CD14-positive monocyte (primary cell): ENCODE data around the gene IQSEC3. TPM values are rescaled to one million over a fixed set of nuclear protein-coding genes. Genes with fewer than 3 reads are reported as not detected.
A peak's percentile ranks its signal among the peaks of the same experiment; 100 is the strongest.

Experiments used
- DNase-seq, 3 donors: peaks; one replicate each; pipeline ENCODE4 v3.0.0-alpha.2; 2011 to 2022
- H2AFZ ChIP-seq: 2 replicates; pipeline ENCODE4 v1.6.0; 2012; ENCODE audit warnings: mild to moderate bottlenecking, low read depth, low read length, inconsistent platforms; ENCODE audit not compliant: insufficient read depth, poor library complexity, severe bottlenecking
- H3K27ac ChIP-seq, 2 donors: 1 replicate in 1 of 2; 2 replicates in 1 of 2; pipeline ENCODE4 v1.5.1; 2012 to 2013; ENCODE audit warnings: low read length in 2 of 2, control low read depth in 1 of 2, inconsistent platforms in 1 of 2, low read depth in 1 of 2, mild to moderate bottlenecking in 1 of 2
- H3K27me3 ChIP-seq, 2 donors: one replicate each; pipeline versions ENCODE4 v1.6.0 to v1.6.1; 2011 to 2013; ENCODE audit warnings: low read length in 2 of 2; ENCODE audit not compliant: control insufficient read depth in 2 of 2, insufficient read depth in 2 of 2
- H3K36me3 ChIP-seq, 2 donors: replicated peaks in 1 of 2; 1 replicate in 1 of 2; 2 replicates in 1 of 2; pipeline versions ENCODE4 v1.5.1 to v1.6.1; 2012 to 2013; ENCODE audit warnings: low read length in 2 of 2, control low read depth in 1 of 2, inconsistent platforms in 1 of 2, mild to moderate bottlenecking in 1 of 2; ENCODE audit not compliant: insufficient read depth in 2 of 2, control insufficient read depth in 1 of 2
- H3K4me1 ChIP-seq, 2 donors: 1 replicate in 1 of 2; 2 replicates in 1 of 2; pipeline versions ENCODE4 v1.5.1 to v1.6.1; 2012 to 2013; ENCODE audit warnings: low read length in 2 of 2, control low read depth in 1 of 2, inconsistent platforms in 1 of 2, mild to moderate bottlenecking in 1 of 2, moderate library complexity in 1 of 2; ENCODE audit not compliant: insufficient read depth in 2 of 2, control insufficient read depth in 1 of 2
- H3K4me2 ChIP-seq: replicated peaks from 2 replicates; pipeline ENCODE3; 2012; ENCODE audit warnings: low read length, moderate library complexity, mild to moderate bottlenecking; ENCODE audit not compliant: poor library complexity, severe bottlenecking; ENCODE audit errors: extremely low read depth
- H3K4me3 ChIP-seq, 3 experiments: fragments of 200-600 bp in 1 of 3; sonication (generic) in 1 of 3; replicated peaks in 1 of 3; 1 replicate in 2 of 3; 2 replicates in 1 of 3; pipeline ENCODE4 v1.5.1; 2011 to 2013; ENCODE audit warnings: low read length in 3 of 3, mild to moderate bottlenecking in 3 of 3, control low read depth in 2 of 3, low read depth in 2 of 3, inconsistent platforms in 1 of 3, moderate library complexity in 1 of 3
- H3K79me2 ChIP-seq: 2 replicates; pipeline ENCODE4 v1.6.0; 2012; ENCODE audit warnings: mild to moderate bottlenecking, control low read depth, inconsistent platforms, low read length, moderate library complexity; ENCODE audit not compliant: insufficient read depth
- H3K9ac ChIP-seq: 2 replicates; pipeline ENCODE4 v1.6.0; 2017; ENCODE audit warnings: low read length, mild to moderate bottlenecking; ENCODE audit not compliant: insufficient read depth, poor library complexity, severe bottlenecking
- H3K9me3 ChIP-seq, 2 donors: replicated peaks in 1 of 2; 1 replicate in 1 of 2; 2 replicates in 1 of 2; pipeline versions ENCODE4 v1.5.1 to v1.6.1; 2012 to 2013; ENCODE audit warnings: low read length in 2 of 2, control low read depth in 1 of 2; ENCODE audit not compliant: control insufficient read depth in 1 of 2, insufficient read depth in 1 of 2
- H4K20me1 ChIP-seq: 2 replicates; pipeline ENCODE4 v1.6.0; 2012; ENCODE audit warnings: mild to moderate bottlenecking, low read length, control low read depth, moderate library complexity; ENCODE audit not compliant: insufficient read depth
- H3K27ac Mint-ChIP-seq, 7 donors: one replicate each; pipeline ENCODE4 v1.8.0; 2020; ENCODE audit warnings: mild to moderate bottlenecking in 7 of 7, mixed read lengths in 7 of 7, moderate library complexity in 6 of 7, inconsistent platforms in 2 of 7
- H3K27me3 Mint-ChIP-seq, 3 donors: one replicate each; pipeline ENCODE4 v1.8.0; 2021 to 2022; ENCODE audit warnings: low read depth in 3 of 3, mild to moderate bottlenecking in 3 of 3, mixed read lengths in 3 of 3, moderate library complexity in 3 of 3, inconsistent platforms in 1 of 3
- H3K36me3 Mint-ChIP-seq, 2 donors: one replicate each; pipeline ENCODE4 v1.8.0; 2020; ENCODE audit warnings: mixed read lengths in 2 of 2, inconsistent platforms in 1 of 2, mild to moderate bottlenecking in 1 of 2
- H3K4me1 Mint-ChIP-seq: one replicate; pipeline ENCODE4 v1.8.0; 2020; ENCODE audit warnings: mild to moderate bottlenecking, mixed read lengths
- H3K4me3 Mint-ChIP-seq, 2 donors: one replicate each; pipeline ENCODE4 v1.8.0; 2020; ENCODE audit warnings: mild to moderate bottlenecking in 2 of 2, mixed read lengths in 2 of 2, moderate library complexity in 1 of 2
- H3K9me3 Mint-ChIP-seq, 7 donors: one replicate each; pipeline ENCODE4 v1.8.0; 2020 to 2022; ENCODE audit warnings: mixed read lengths in 7 of 7, mild to moderate bottlenecking in 6 of 7, moderate library complexity in 6 of 7, inconsistent platforms in 2 of 7
- CTCF ChIP-seq: fragments of 200-600 bp; IDR thresholded peaks from one replicate; pipeline ENCODE4 v1.8.0; 2022; ENCODE audit warnings: antibody characterized with exemption, mild to moderate bottlenecking
- WGBS: methylation state at CpG from one replicate; pipeline ENCODE4 v1.1.5; 2013; ENCODE audit warnings: missing lambda C conversion rate; ENCODE audit not compliant: insufficient coverage; 5-methylcytosine and 5-hydroxymethylcytosine counted together
- intact Hi-C, 2 donors: fragments of 100-400 bp; cut with micrococcal nuclease; formaldehyde crosslinking; loops; one replicate each; pipeline versions ENCODE4 v1.15.0 to v1.15.1; 2023
- polyA plus RNA-seq, 3 donors: library from polyadenylated mRNA; depleted of rRNA in 1 of 3; unstranded in 2 of 3; stranded (reverse) in 1 of 3; fragments of 300-500 nt in 2 of 3; fragments of >200 nt in 1 of 3; fragmentation: Illumina TruSeq in 2 of 3; gene quantifications; 1 replicate in 2 of 3; 2 replicates in 1 of 3; pipeline ENCODE4 v1.2.3, GENCODE V29; 2012 to 2021

IQSEC3 gene
- polyA plus RNA-seq, 3 donors: not detected

GRCh38 chr12:53735-54730 is 12.5 kb upstream of the IQSEC3 start:
- 58% methylated on average over 2 of the region's 4 CpGs for WGBS
- H3K4me3 ChIP-seq: no peak overlapping the region
- Mint-ChIP-seq H3K4me3 (peak overlapping the region in 1 of 2 donors; percentile 2), H3K36me3 (no peaks in the 10 kb centered on the region), H3K4me1 (peaks cover 4% of the 10 kb centered on the region), H3K27ac (no peak overlapping the region), H3K27me3 (peaks cover 18 to 55% (median 37%) of the 10 kb centered on the region in 3 donors), H3K9me3 (peaks cover 0 to 13% (median 0%) of the 10 kb centered on the region in 7 donors)
- H3K27ac ChIP-seq: no peak overlapping the region
- H3K79me2 ChIP-seq: no peaks in the 10 kb centered on the region
- H3K4me1 ChIP-seq: no peaks in the 10 kb centered on the region
- H3K9me3 ChIP-seq: no peaks in the 10 kb centered on the region
- no peak overlapping the region for H3K4me2 ChIP-seq
- H3K9ac ChIP-seq: no peak overlapping the region
- no peaks in the 10 kb centered on the region for H3K36me3 ChIP-seq
- no peak for TF ChIP-seq CTCF
- no peak for DNase-seq
- peaks cover 7 to 30% of the 10 kb centered on the region in 2 donors for H3K27me3 ChIP-seq
- no peaks in the 10 kb centered on the region for H4K20me1 ChIP-seq
- intact Hi-C loops: no loop called here
- H2AFZ ChIP-seq: peak overlapping the region; percentile 2

GRCh38 chr12:54750-55535 is 11.6 kb upstream of the IQSEC3 start:
- Histone ChIP-seq H4K20me1 (no peaks in the 10 kb centered on the region), H3K36me3 (no peaks in the 10 kb centered on the region), H3K27me3 (peaks cover 7 to 31% of the 10 kb centered on the region in 2 donors), H3K9ac (no peak overlapping the region), H3K4me1 (no peaks in the 10 kb centered on the region), H3K4me3 (no peak overlapping the region), H2AFZ (no peak overlapping the region), H3K9me3 (no peaks in the 10 kb centered on the region), H3K27ac (no peak overlapping the region), H3K79me2 (no peaks in the 10 kb centered on the region), H3K4me2 (no peak overlapping the region)
- H3K4me3 Mint-ChIP-seq: no peak overlapping the region
- 81% methylated on average over 8 of the region's 13 CpGs for WGBS
- no peaks in the 10 kb centered on the region for H3K36me3 Mint-ChIP-seq
- H3K9me3 Mint-ChIP-seq: peaks cover 0 to 9% (median 3%) of the 10 kb centered on the region in 7 donors
- peak in 1 of 3 donors; percentile 4 for DNase-seq
- no peak for TF ChIP-seq CTCF
- no peak overlapping the region for H3K27ac Mint-ChIP-seq
- peaks cover 17 to 51% (median 40%) of the 10 kb centered on the region in 3 donors for H3K27me3 Mint-ChIP-seq
- intact Hi-C loops: no loop called here
- H3K4me1 Mint-ChIP-seq: no peaks in the 10 kb centered on the region
